Natural killer cell (primary cell): ENCODE data around the gene OR9A4. TPM values are rescaled to one million over a fixed set of nuclear protein-coding genes. Genes with fewer than 3 reads are reported as not detected.
"Not testable (repeated sequence)": the region's sequence is repeated elsewhere in the genome, so short reads cannot be mapped to it uniquely, and the experiment has no call there.

Experiments used
- ATAC-seq, 3 donors: fragments of 150-1000 bp in 2 of 3; fragments of 200-7000 bp in 1 of 3; cut with Tn5 transposase; 1 replicate in 1 of 3; 2 replicates in 2 of 3; pipeline ENCODE4 v1.10.0; 2021; ENCODE audit warnings: mild to moderate bottlenecking in 2 of 3, moderate library complexity in 2 of 3
- DNase-seq, 2 donors: peaks; one replicate each; pipeline versions ENCODE4 v3.0.0 to v3.0.0-alpha.2; 2013 to 2021; ENCODE audit warnings: mixed read lengths in 1 of 2
- H3K27ac ChIP-seq: one replicate; pipeline ENCODE4 v1.5.1; 2013; ENCODE audit warnings: mild to moderate bottlenecking, low read length
- H3K27me3 ChIP-seq: one replicate; pipeline ENCODE4 v1.6.1; 2013; ENCODE audit warnings: low read length; ENCODE audit not compliant: control insufficient read depth, insufficient read depth
- H3K36me3 ChIP-seq: one replicate; pipeline ENCODE4 v1.6.1; 2013; ENCODE audit warnings: low read length; ENCODE audit not compliant: control insufficient read depth, insufficient read depth
- H3K4me1 ChIP-seq: one replicate; pipeline ENCODE4 v1.6.1; 2013; ENCODE audit warnings: low read length; ENCODE audit not compliant: control insufficient read depth, insufficient read depth
- H3K4me3 ChIP-seq: one replicate; pipeline ENCODE4 v1.5.1; 2013; ENCODE audit warnings: low read length
- H3K9me3 ChIP-seq: one replicate; pipeline ENCODE4 v1.6.1; 2013; ENCODE audit warnings: low read length; ENCODE audit not compliant: control insufficient read depth, insufficient read depth
- H3K27ac Mint-ChIP-seq, 2 donors: one replicate each; pipeline ENCODE4 v1.8.0; 2022; ENCODE audit warnings: mild to moderate bottlenecking in 2 of 2, mixed read lengths in 2 of 2, moderate library complexity in 1 of 2
- H3K27me3 Mint-ChIP-seq, 2 donors: one replicate each; pipeline ENCODE4 v1.8.0; 2022; ENCODE audit warnings: low read depth in 2 of 2, mixed read lengths in 2 of 2
- H3K36me3 Mint-ChIP-seq: one replicate; pipeline ENCODE4 v1.8.0; 2022; ENCODE audit warnings: mixed read lengths
- H3K4me1 Mint-ChIP-seq, 2 donors: one replicate each; pipeline ENCODE4 v1.8.0; 2022; ENCODE audit warnings: mixed read lengths in 2 of 2
- H3K4me3 Mint-ChIP-seq: one replicate; pipeline ENCODE4 v1.8.0; 2022; ENCODE audit warnings: mild to moderate bottlenecking, moderate library complexity, mixed read lengths
- H3K9me3 Mint-ChIP-seq, 2 donors: one replicate each; pipeline ENCODE4 v1.8.0; 2022; ENCODE audit warnings: mixed read lengths in 2 of 2
- CTCF ChIP-seq: fragments of 200-600 bp; IDR thresholded peaks from one replicate; pipeline ENCODE4 v1.8.0; 2022; ENCODE audit warnings: antibody characterized with exemption
- WGBS: methylation state at CpG from one replicate; pipeline ENCODE4 v1.1.7; 2013; ENCODE audit warnings: missing lambda C conversion rate; ENCODE audit not compliant: insufficient coverage; 5-methylcytosine and 5-hydroxymethylcytosine counted together
- intact Hi-C: fragments of 100-400 bp; cut with micrococcal nuclease; formaldehyde crosslinking; loops from one replicate; pipeline ENCODE4 v1.14.2; 2022
- total RNA-seq, 4 donors: library from RNA; stranded (reverse); fragments of 120-200 nt in 1 of 4; gene quantifications; one replicate each; pipeline versions ENCODE4 v1.2.3 to v1.2.4, GENCODE V29; 2013 to 2022

Gene OR9A4
- total RNA-seq, 3 donors from 2014 or later (not counting 1 experiment from before 2014, with no cell fraction given) = not detected

GRCh38 chr7:141884539-141885225 is 31.5 kb upstream of the OR9A4 start:
- no peaks in the 10 kb centered on the region for H3K27me3 ChIP-seq
- no peaks in the 10 kb centered on the region for H3K4me1 Mint-ChIP-seq
- H3K27me3 Mint-ChIP-seq = peaks cover 6 to 14% of the 10 kb centered on the region in 2 donors
- H3K36me3 Mint-ChIP-seq = no peaks in the 10 kb centered on the region
- H3K4me3 Mint-ChIP-seq = no peak overlapping the region
- H3K27ac ChIP-seq = no peak overlapping the region
- no peak overlapping the region for H3K4me3 ChIP-seq
- DNase-seq (no peak), ATAC-seq (no peak)
- WGBS = 59% methylated on average over 4 of the region's 5 CpGs
- H3K27ac Mint-ChIP-seq = no peak overlapping the region
- H3K36me3 ChIP-seq = no peaks in the 10 kb centered on the region
- H3K4me1 ChIP-seq = no peaks in the 10 kb centered on the region
- no peaks in the 10 kb centered on the region for H3K9me3 ChIP-seq
- no peaks in the 10 kb centered on the region for H3K9me3 Mint-ChIP-seq
- intact Hi-C loops = no loop called here
- TF ChIP-seq CTCF = no peak

GRCh38 chr7:141889321-141889720 is 26.9 kb upstream of the OR9A4 start:
- H3K4me1 ChIP-seq = no peaks in the 10 kb centered on the region
- H3K27ac Mint-ChIP-seq = no peak overlapping the region

GRCh38 chr7:141891336-141891735 is 24.9 kb upstream of the OR9A4 start:
- no peak for DNase-seq
- Mint-ChIP-seq H3K27ac (no peak overlapping the region), H3K9me3 (no peaks in the 10 kb centered on the region), H3K4me3 (no peak overlapping the region), H3K36me3 (no peaks in the 10 kb centered on the region), H3K4me1 (no peaks in the 10 kb centered on the region), H3K27me3 (peaks cover 0 to 6% of the 10 kb centered on the region in 2 donors)
- no peaks in the 10 kb centered on the region for H3K9me3 ChIP-seq
- ATAC-seq = no peak
- no peaks in the 10 kb centered on the region for H3K4me1 ChIP-seq
- no peaks in the 10 kb centered on the region for H3K36me3 ChIP-seq
- 25% methylated on average over 1 of the region's 3 CpGs for WGBS
- TF ChIP-seq CTCF = no peak
- intact Hi-C loops = no loop called here
- no peak overlapping the region for H3K27ac ChIP-seq
- H3K27me3 ChIP-seq = no peaks in the 10 kb centered on the region
- no peak overlapping the region for H3K4me3 ChIP-seq

More at GRCh38 chr7:141889321-141889720, 26.9 kb upstream of the OR9A4 start:
- Mint-ChIP-seq H3K9me3 (no peaks in the 10 kb centered on the region), H3K4me1 (no peaks in the 10 kb centered on the region), H3K27me3 (peaks cover 9 to 14% of the 10 kb centered on the region in 2 donors), H3K36me3 (no peaks in the 10 kb centered on the region), H3K4me3 (no peak overlapping the region)
- intact Hi-C loops = no loop called here
- Histone ChIP-seq H3K27ac (no peak overlapping the region), H3K27me3 (no peaks in the 10 kb centered on the region), H3K4me3 (no peak overlapping the region), H3K36me3 (no peaks in the 10 kb centered on the region), H3K9me3 (no peaks in the 10 kb centered on the region)
- DNase-seq (no peak), ATAC-seq (no peak)
- WGBS = no CpG with 5 or more reads among the region's 1 CpG
- no peak for TF ChIP-seq CTCF

GRCh38 chr7:141899366-141899765 is 16.8 kb upstream of the OR9A4 start:
- H3K27ac Mint-ChIP-seq, intact Hi-C loops, H3K27me3 Mint-ChIP-seq, H3K27me3 ChIP-seq, H3K4me3 Mint-ChIP-seq, H3K27ac ChIP-seq, H3K4me1 ChIP-seq, H3K4me1 Mint-ChIP-seq, H3K4me3 ChIP-seq, H3K36me3 ChIP-seq, H3K36me3 Mint-ChIP-seq, ATAC-seq, H3K9me3 Mint-ChIP-seq, DNase-seq, H3K9me3 ChIP-seq: not testable (repeated sequence)
- WGBS = no CpG with 5 or more reads among the region's 3 CpGs
